ENCODE measurements around the gene THBS1.
A peak's percentile ranks its signal among the peaks of the same experiment; 100 is the strongest.

The THBS1 gene

GRCh38 chr15:39580485-39581241, at the start of gene THBS1:
Gene THBS1 (plus strand): TSS chr15:39581079. CDS start chr15:39581858, 779 bp downstream.
- peak; percentile 26 to 41 for DNase-seq (ENCODE audit: low read depth in 2 of 2)

DNA sequence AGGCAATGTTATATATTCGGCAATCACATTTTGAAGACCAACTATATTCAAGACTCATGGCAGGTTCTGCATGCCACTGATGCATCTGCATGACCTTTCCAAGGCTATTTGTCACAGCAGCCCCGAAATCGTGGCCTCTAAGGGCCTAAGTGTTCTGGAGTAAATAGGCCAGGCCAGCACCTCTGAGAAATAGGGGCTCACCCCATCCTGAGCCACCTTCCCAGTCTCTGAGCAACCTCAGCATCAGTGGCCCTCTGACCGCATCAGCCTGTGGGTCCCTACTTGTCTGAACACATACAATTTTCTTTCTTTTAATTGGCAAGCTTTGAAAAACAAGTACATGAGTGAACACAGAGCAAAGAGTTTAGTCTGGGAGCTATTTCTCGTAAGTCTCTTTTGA, 45.9 kb upstream of the THBS1 start:
- no peak for DNase-seq (ENCODE audit: low read depth in 2 of 2)

DNA sequence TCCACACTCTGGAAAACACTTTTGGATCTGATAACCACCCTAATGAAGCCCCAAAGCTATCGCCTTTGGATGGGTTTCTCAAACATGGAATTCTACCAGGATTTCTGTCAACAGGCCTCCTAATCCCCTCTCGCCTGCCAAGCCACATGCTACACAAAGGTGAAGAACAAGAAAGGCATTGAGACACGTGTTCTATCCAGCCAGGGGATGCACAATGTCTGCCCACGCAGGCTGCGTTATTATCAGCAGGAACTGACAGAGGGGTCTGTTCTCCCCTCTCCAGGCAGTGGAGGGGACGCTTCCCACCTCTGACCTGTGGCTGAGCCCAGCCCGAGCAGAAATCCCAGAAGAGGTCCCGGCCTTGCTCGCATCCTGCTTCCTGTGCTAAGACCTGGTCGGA, 45.4 kb upstream of the THBS1 start:
- DNase-seq (ENCODE audit: low read depth in 2 of 2) = no peak

DNA sequence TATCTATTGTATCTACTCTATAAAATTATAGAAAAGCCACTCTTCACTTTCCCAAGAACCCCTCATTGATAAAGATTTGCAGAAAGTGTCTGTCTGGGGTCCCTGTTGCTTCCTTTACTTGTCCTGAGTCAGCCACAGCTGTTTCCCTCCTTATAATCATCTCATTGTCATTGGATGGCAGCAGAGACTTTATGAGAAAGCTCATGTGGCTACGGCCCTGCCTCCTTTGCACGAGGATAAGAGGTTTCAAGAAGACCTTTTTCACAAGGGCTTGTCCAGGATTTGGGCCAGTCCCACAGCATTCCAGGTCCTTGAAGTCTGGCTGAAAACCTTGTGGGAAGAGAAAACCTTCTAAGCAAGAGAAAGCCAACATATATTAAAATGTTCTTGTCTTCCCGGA, 41.9 kb upstream of the THBS1 start:
- no peak for DNase-seq (ENCODE audit: low read depth in 2 of 2)

- DNase-seq (ENCODE audit: low read depth in 2 of 2) = no peak
Measured at GRCh38 chr15:39539466-39539865, 41.4 kb upstream of the THBS1 start.

GRCh38 chr15:39539973-39540558, 40.8 kb upstream of the THBS1 start:
- no peak for DNase-seq (ENCODE audit: low read depth in 2 of 2)

DNA sequence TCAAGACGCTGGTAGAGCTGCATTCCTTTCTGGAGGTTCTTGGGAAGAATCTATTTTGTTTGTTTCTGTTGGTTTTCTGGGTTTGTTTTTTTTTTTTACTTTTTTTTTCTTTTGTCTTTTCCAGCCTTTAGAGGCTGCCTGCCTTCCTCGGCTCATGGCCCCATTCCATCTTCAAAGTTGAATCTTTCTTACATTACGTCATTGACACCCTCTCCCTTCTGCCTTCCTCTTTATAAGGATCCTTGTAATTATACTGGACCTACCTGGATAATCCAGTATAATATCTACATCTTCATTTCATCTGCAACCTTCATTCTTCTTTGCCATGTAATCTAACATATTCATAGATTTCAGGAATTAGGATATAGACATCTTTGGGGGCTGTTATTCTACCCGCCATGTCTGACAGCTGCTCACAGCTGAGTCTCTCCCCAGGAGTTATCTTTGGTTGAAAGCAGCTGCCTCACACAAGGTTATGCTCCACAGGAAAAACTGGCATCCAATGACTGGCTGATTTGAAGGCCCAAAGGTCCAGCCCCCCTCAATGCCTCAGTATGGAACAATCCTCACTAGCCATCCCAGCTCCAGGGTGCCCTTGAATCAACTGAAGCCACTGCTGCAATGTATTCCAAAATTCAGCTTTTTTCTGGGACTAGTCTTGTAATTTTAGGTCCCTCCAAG, 38.4 kb upstream of the THBS1 start:
- no peak for DNase-seq (ENCODE audit: low read depth in 2 of 2)

DNA sequence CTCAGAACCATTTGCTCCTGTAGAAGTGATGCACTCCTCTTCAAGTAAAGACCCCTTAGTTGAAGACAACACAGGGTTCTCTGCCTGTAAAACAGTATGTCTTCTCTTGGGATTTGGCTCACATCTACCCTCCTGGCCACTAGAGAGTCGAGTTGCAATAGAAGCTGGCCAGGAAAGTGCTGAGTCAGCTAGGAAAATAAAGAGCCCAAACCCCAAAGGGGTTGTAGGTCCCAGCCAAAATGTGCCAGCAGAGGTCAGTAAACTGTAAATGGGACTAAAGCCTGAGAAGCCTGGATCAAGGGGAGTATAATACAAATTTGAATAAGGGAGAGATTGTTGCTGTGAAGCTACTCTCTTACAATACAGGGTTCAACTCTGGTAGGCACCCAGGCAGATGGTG, 37.2 kb upstream of the THBS1 start:
- no peak for DNase-seq (ENCODE audit: low read depth in 2 of 2)

GRCh38 chr15:39546842-39547241, 34.0 kb upstream of the THBS1 start:
- no peak for DNase-seq (ENCODE audit: low read depth in 2 of 2)

GRCh38 chr15:39548561-39548960, 32.3 kb upstream of the THBS1 start:
- no peak for DNase-seq (ENCODE audit: low read depth in 2 of 2)

- DNase-seq (ENCODE audit: low read depth in 2 of 2) = no peak
Measured at GRCh38 chr15:39549912-39550311, 31.0 kb upstream of the THBS1 start.

DNA sequence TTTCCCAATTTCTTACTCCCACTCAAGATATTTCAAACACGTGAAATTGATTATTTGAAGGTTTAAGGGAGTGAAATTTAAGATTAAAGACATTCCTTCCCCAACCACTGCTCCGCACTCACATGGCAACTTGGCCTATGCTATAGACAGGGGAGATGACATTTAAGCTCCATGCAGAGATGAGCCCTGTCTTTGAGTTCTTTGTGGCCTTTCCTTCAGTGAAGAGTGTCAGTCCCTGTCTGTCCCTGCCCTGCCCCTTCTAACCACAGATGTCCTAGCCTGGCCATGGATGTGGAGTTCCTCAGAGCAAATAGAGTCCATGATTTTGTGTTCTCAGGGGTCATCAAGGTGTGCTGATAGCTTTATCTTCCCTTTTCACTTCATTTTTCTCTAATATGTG, 29.4 kb upstream of the THBS1 start:
- no peak for DNase-seq (ENCODE audit: low read depth in 2 of 2)

DNA sequence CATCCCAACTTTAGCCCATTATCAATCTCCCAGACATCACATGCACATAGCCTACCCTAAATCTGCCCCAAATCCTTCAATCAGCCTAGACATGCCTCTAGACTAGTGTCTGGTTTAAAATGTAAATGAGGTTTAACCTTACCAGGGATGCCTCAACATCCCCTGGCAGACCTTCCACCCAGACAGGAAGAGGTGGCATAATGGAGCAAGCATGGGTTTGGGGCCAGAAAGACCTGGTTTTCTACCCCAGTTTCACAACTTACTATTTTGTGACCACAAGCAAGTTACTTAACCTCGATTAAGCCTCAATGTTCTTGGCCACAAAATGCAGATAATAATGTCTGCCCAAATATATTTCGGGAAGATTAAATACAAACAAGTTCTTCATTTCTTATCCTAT, 28.3 kb upstream of the THBS1 start:
- DNase-seq (ENCODE audit: low read depth in 2 of 2) = no peak

GRCh38 chr15:39553947-39554693, 26.8 kb upstream of the THBS1 start:
- DNase-seq (ENCODE audit: low read depth in 2 of 2) = no peak

GRCh38 chr15:39554746-39555387, 26.0 kb upstream of the THBS1 start:
- DNase-seq (ENCODE audit: low read depth in 2 of 2) = no peak

- DNase-seq (ENCODE audit: low read depth in 2 of 2) = no peak
Measured at GRCh38 chr15:39555885-39556284, 25.0 kb upstream of the THBS1 start.

DNA sequence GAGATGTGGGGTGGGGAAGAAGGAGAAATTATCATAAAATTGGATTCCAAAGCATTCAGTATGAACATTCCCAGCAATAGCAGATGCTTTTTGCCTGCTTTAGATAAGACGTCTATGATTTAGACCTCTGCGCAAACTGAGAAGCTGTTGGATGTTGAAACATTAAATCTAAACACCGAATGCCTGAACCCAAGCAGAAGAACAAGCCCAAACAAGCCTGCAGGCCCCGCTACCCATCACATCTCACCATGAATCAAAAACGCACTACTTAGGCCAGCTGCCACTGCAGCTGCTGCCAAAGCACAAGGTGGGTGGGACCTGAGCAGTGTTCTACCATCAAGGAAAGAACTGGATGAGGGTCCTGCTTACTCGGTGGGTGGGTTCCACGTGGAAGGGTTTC, 24.4 kb upstream of the THBS1 start:
- DNase-seq (ENCODE audit: low read depth in 2 of 2) = no peak

- DNase-seq (ENCODE audit: low read depth in 2 of 2) = no peak
Measured at GRCh38 chr15:39558421-39558820, 22.5 kb upstream of the THBS1 start.

- no peak for DNase-seq (ENCODE audit: low read depth in 2 of 2)
Measured at GRCh38 chr15:39564972-39565665, 15.8 kb upstream of the THBS1 start.

DNA sequence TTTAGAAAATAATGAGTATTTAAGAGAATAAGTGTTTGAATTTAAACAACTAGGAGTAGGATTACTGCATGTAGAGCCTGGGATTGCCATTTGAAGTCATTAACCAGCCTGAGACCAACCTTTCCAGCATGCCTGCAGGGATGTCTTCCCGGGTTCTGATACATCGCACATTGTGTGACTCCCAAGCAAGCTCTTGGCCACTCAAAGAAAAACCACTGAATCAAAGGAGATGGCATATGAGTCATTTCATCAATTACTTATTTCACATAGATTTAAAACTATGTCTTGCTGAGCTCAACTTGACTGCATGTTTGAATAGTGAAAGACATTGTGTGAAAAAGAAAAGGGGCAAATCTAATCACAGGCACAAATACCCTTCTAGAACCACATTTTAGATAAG, 15.0 kb upstream of the THBS1 start:
- no peak for DNase-seq (ENCODE audit: low read depth in 2 of 2)

- DNase-seq (ENCODE audit: low read depth in 2 of 2) = no peak
Measured at GRCh38 chr15:39573287-39573686, 7.6 kb upstream of the THBS1 start.
